PC-3 (cell line): Measurements from ENCODE around the gene CACNA1H. TPM values are rescaled to one million over a fixed set of nuclear protein-coding genes. Genes with fewer than 3 reads are reported as not detected.

Source experiments
- ATAC-seq: fragments of 200-7000 bp; cut with Tn5 transposase; 2 replicates; pipeline ENCODE4 v1.9.1; 2020; ENCODE audit warnings: mild to moderate bottlenecking, moderate library complexity
- BruUV-seq: library from RNA; stranded (reverse); fragments of 400-500 nt; replicated peaks from 2 replicates; lab custom pipeline; 2021; lab: Mats Ljungman, UMichigan
- CTCF ChIA-PET: fragments of 300-600 bp; sonication (Branson Sonifier 250); formaldehyde crosslinking; loops from one replicate; lab custom pipeline; 2022; ENCODE audit warnings: antibody characterized with exemption; lab: Charles Lee
- POLR2A ChIA-PET: fragments of 300-600 bp; sonication (Branson Sonifier 250); formaldehyde crosslinking; loops from one replicate; lab custom pipeline; 2022; ENCODE audit warnings: antibody characterized with exemption; ENCODE audit not compliant: unreplicated experiment; lab: Charles Lee
- DNase-seq: peaks from one replicate; pipeline ENCODE4 v3.0.0-alpha.2; 2015
- H2AFZ ChIP-seq: fragments of 300-600 bp; sonication (generic); 2 replicates; pipeline ENCODE4 v1.6.0; 2016; ENCODE audit warnings: antibody characterized with exemption, low read length
- H3F3A ChIP-seq: fragments of 300-600 bp; sonication (generic); one replicate; pipeline ENCODE4 v1.6.0; 2017; ENCODE audit warnings: antibody characterized with exemption, low read length, control low read depth, mild to moderate bottlenecking; ENCODE audit not compliant: unreplicated experiment
- H3K27ac ChIP-seq: fragments of 300-600 bp; sonication (generic); 2 replicates; pipeline ENCODE4 v1.5.1; 2016; ENCODE audit warnings: mild to moderate bottlenecking, low read length
- H3K27me3 ChIP-seq: fragments of 300-600 bp; sonication (generic); 2 replicates; pipeline ENCODE4 v1.6.1; 2016; ENCODE audit warnings: low read length, mixed read lengths
- H3K36me3 ChIP-seq: fragments of 300-600 bp; sonication (generic); 2 replicates; pipeline ENCODE4 v1.6.1; 2016; ENCODE audit warnings: low read depth, mixed run types, low read length, mixed read lengths
- H3K4me1 ChIP-seq: fragments of 300-600 bp; sonication (generic); 2 replicates; pipeline ENCODE4 v1.5.1; 2016; ENCODE audit warnings: low read length; ENCODE audit not compliant: insufficient read depth
- H3K4me2 ChIP-seq: fragments of 300-600 bp; sonication (generic); 2 replicates; pipeline ENCODE4 v1.6.0; 2016; ENCODE audit warnings: low read length
- H3K4me3 ChIP-seq: fragments of 300-600 bp; sonication (generic); 2 replicates; pipeline ENCODE4 v1.5.1; 2016; ENCODE audit warnings: mild to moderate bottlenecking, low read length, mixed read lengths
- H3K79me2 ChIP-seq: fragments of 300-600 bp; sonication (generic); 2 replicates; pipeline ENCODE4 v1.6.1; 2017; ENCODE audit warnings: low read length, mixed read lengths
- H3K9ac ChIP-seq: fragments of 300-600 bp; sonication (generic); 2 replicates; pipeline ENCODE4 v1.6.0; 2016; ENCODE audit warnings: mild to moderate bottlenecking, low read length
- H3K9me2 ChIP-seq: fragments of 300-600 bp; sonication (generic); replicated peaks from 2 replicates; pipeline ENCODE4 v1.6.1; 2016; ENCODE audit warnings: mixed run types, low read length, mixed read lengths
- H3K9me3 ChIP-seq: fragments of 300-600 bp; sonication (generic); 2 replicates; pipeline ENCODE4 v1.6.1; 2016; ENCODE audit warnings: low read length, mixed read lengths
- H4K20me1 ChIP-seq: fragments of 300-600 bp; sonication (generic); 2 replicates; pipeline ENCODE4 v1.6.1; 2016; ENCODE audit warnings: low read length, mixed read lengths
- CTCF ChIP-seq: fragments of 300-600 bp; sonication (generic); conservative IDR thresholded peaks from 2 replicates; pipeline ENCODE4 v1.5.1; 2017; ENCODE audit warnings: antibody characterized with exemption, low read depth, mild to moderate bottlenecking, low read length
- EZH2 ChIP-seq: fragments of 300-600 bp; sonication (generic); IDR thresholded peaks from one replicate; pipeline ENCODE4 v1.6.1; 2017; ENCODE audit warnings: antibody characterized with exemption, mild to moderate bottlenecking, low read length; ENCODE audit not compliant: unreplicated experiment
- EZH2phosphoT487 ChIP-seq: fragments of 300-600 bp; sonication (generic); IDR thresholded peaks from 2 replicates; pipeline ENCODE4 v1.6.1; 2018; ENCODE audit warnings: mild to moderate bottlenecking, antibody characterized with exemption, low read length, borderline replicate concordance
- intact Hi-C: fragments of 100-400 bp; cut with micrococcal nuclease; formaldehyde crosslinking; loops from 2 replicates; pipeline ENCODE4 v1.9.0; 2023
- total RNA-seq: library from RNA; depleted of rRNA; stranded (reverse); fragments of >200 nt; gene quantifications from 2 replicates; pipeline ENCODE4 v1.2.3, GENCODE V29; 2014

The CACNA1H gene
- total RNA-seq, 1 experiment from 2014 or later: 4.1 TPM

- no TSS peak for BruUV-seq
- Histone ChIP-seq H3K9me3 (no peaks in the 10 kb centered on the region), H3K36me3 (no peaks in the 10 kb centered on the region), H3K4me1 (no peaks in the 10 kb centered on the region; the same call in 1 of the 2 replicates), H4K20me1 (no peaks in the 10 kb centered on the region), H3K27me3 (peaks cover 31% of the 10 kb centered on the region), H3K9me2 (no peaks in the 10 kb centered on the region), H2AFZ (peak overlapping the region; percentile 61), H3K27ac (no peak overlapping the region), H3K4me3 (peak overlapping the region; percentile 54), H3F3A (no peaks in the 10 kb centered on the region), H3K79me2 (no peaks in the 10 kb centered on the region), H3K9ac (no peak overlapping the region), H3K4me2 (peak overlapping the region; percentile 84)
- DNase-seq (peak; percentile 13), ATAC-seq (peak; percentile 32; the same call in 1 of the 2 replicates)
- POLR2A ChIA-PET: no interaction called here
- CTCF ChIA-PET: no interaction called here
- TF ChIP-seq EZH2phosphoT487 (no peak), CTCF (no peak), EZH2 (no peak)
- intact Hi-C loops: no loop called here
Observed at GRCh38 chr16:1258906-1259759, 106.2 kb downstream of the CACNA1H start.

- ATAC-seq (no peak), DNase-seq (no peak)
- POLR2A ChIA-PET: no interaction called here
- no peak overlapping the region for H3K27ac ChIP-seq
- H3K79me2 ChIP-seq: no peaks in the 10 kb centered on the region
- intact Hi-C loops: no loop called here
- H4K20me1 ChIP-seq: no peaks in the 10 kb centered on the region
- H3K9ac ChIP-seq: no peak overlapping the region
- no peak overlapping the region for H2AFZ ChIP-seq
- CTCF ChIA-PET: no interaction called here
- no TSS peak for BruUV-seq
- no peaks in the 10 kb centered on the region for H3K36me3 ChIP-seq
- no peaks in the 10 kb centered on the region for H3F3A ChIP-seq
- TF ChIP-seq EZH2phosphoT487 (no peak), CTCF (no peak), EZH2 (no peak)
- H3K9me3 ChIP-seq: no peaks in the 10 kb centered on the region
- no peaks in the 10 kb centered on the region; the same call in 1 of the 2 replicates for H3K4me1 ChIP-seq
- H3K9me2 ChIP-seq: no peaks in the 10 kb centered on the region
- no peak overlapping the region for H3K4me2 ChIP-seq
- peaks cover 31% of the 10 kb centered on the region for H3K27me3 ChIP-seq
- no peak overlapping the region for H3K4me3 ChIP-seq
Observed at GRCh38 chr16:1259760-1260068, 106.8 kb downstream of the CACNA1H start.

- intact Hi-C loops: no loop called here
- no peak for ATAC-seq
- H3K9me3 ChIP-seq: no peaks in the 10 kb centered on the region
- H4K20me1 ChIP-seq: no peaks in the 10 kb centered on the region
- H3K36me3 ChIP-seq: no peaks in the 10 kb centered on the region
- TF ChIP-seq EZH2 (no peak), EZH2phosphoT487 (no peak), CTCF (no peak)
- no peaks in the 10 kb centered on the region; the same call in 1 of the 2 replicates for H3K4me1 ChIP-seq
- BruUV-seq: no TSS peak
- ChIA-PET POLR2A (no interaction called here), CTCF (no interaction called here)
- H3K27ac ChIP-seq: no peak overlapping the region
- no peaks in the 10 kb centered on the region for H3K79me2 ChIP-seq
- no peaks in the 10 kb centered on the region for H3F3A ChIP-seq
- H3K4me2 ChIP-seq: no peak overlapping the region
- H3K27me3 ChIP-seq: peaks cover 31% of the 10 kb centered on the region
- H2AFZ ChIP-seq: no peak overlapping the region
- H3K9ac ChIP-seq: no peak overlapping the region
- H3K9me2 ChIP-seq: no peaks in the 10 kb centered on the region
- no peak for DNase-seq
- H3K4me3 ChIP-seq: no peak overlapping the region
Observed at GRCh38 chr16:1260101-1260680, 107.3 kb downstream of the CACNA1H start.
